HepG2 (cell line): Measurements from ENCODE around the gene EIF3B. TPM values are rescaled to one million over a fixed set of nuclear protein-coding genes. Genes with fewer than 3 reads are reported as not detected.
A peak's percentile ranks its signal among the peaks of the same experiment; 100 is the strongest.

Source experiments
- ATF7 ChIP-seq, 2 experiments: fragments of 450-650 bp in 1 of 2; sonication (generic) in 1 of 2; formaldehyde crosslinking in 1 of 2; IDR thresholded peaks; 2 replicates each; pipeline versions ENCODE4 v1.4.0 to v1.6.1; 2016 to 2020; ENCODE audit warnings: antibody characterized with exemption in 1 of 2, mild to moderate bottlenecking in 1 of 2, missing genetic modification reagents in 1 of 2
- BCL6 ChIP-seq: IDR thresholded peaks from 2 replicates; pipeline ENCODE4 v1.6.1; 2016; ENCODE audit warnings: missing genetic modification reagents, missing compliant biosample characterization
- CHCHD3 ChIP-seq: sonication (generic); formaldehyde crosslinking; IDR thresholded peaks from 2 replicates; pipeline ENCODE4 v1.8.0; 2022; ENCODE audit warnings: mild to moderate bottlenecking, missing genetic modification reagents, moderate library complexity
- FIP1L1 ChIP-seq: fragments of 200-400 bp; formaldehyde crosslinking; IDR thresholded peaks from 2 replicates; pipeline ENCODE4 v1.6.1; 2018; ENCODE audit warnings: low read depth, mild to moderate bottlenecking, low read length, moderate library complexity, borderline replicate concordance; ENCODE audit not compliant: insufficient read depth
- KLF16 ChIP-seq, 2 experiments: sonication (generic) in 1 of 2; formaldehyde crosslinking in 1 of 2; IDR thresholded peaks; 2 replicates each; pipeline versions ENCODE4 v1.6.1 to v1.8.0; 2016 to 2023; ENCODE audit warnings: missing genetic modification reagents in 2 of 2, missing compliant biosample characterization in 1 of 2
- LCORL ChIP-seq, 2 experiments: fragments of 450-650 bp in 1 of 2; sonication (generic) in 1 of 2; formaldehyde crosslinking in 1 of 2; IDR thresholded peaks; 2 replicates each; pipeline versions ENCODE4 v1.5.0 to v1.6.1; 2017 to 2020; ENCODE audit warnings: antibody characterized with exemption in 1 of 2, missing genetic modification reagents in 1 of 2
- MLX ChIP-seq: IDR thresholded peaks from 2 replicates; pipeline ENCODE4 v1.6.1; 2016
- MTF2 ChIP-seq: sonication (generic); formaldehyde crosslinking; IDR thresholded peaks from 2 replicates; pipeline ENCODE4 v1.5.0; 2020; ENCODE audit warnings: missing genetic modification reagents, borderline replicate concordance
- RARA ChIP-seq: IDR thresholded peaks from 2 replicates; pipeline ENCODE4 v1.6.1; 2016; ENCODE audit warnings: missing genetic modification reagents, missing compliant biosample characterization
- RFX5 ChIP-seq: IDR thresholded peaks from 2 replicates; pipeline ENCODE4 v1.6.1; 2011; ENCODE audit warnings: low read depth, low read length, improper control_type of control experiment
- XRCC5 ChIP-seq: fragments of 200-400 bp; formaldehyde crosslinking; optimal IDR thresholded peaks from 2 replicates; pipeline ENCODE3; 2017; ENCODE audit warnings: mild to moderate bottlenecking, low read length
- ZBTB25 ChIP-seq: IDR thresholded peaks from 2 replicates; pipeline ENCODE4 v1.6.1; 2018; ENCODE audit warnings: missing genetic modification reagents
- ZEB1 ChIP-seq: IDR thresholded peaks from 2 replicates; pipeline ENCODE4 v1.6.1; 2012; ENCODE audit warnings: mild to moderate bottlenecking, low read depth, inconsistent platforms; ENCODE audit not compliant: insufficient replicate concordance
- ZNF10 ChIP-seq: sonication (generic); formaldehyde crosslinking; IDR thresholded peaks from 2 replicates; pipeline ENCODE4 v1.4.0; 2020; ENCODE audit warnings: mild to moderate bottlenecking, low read depth, missing genetic modification reagents, borderline replicate concordance
- ZNF205 ChIP-seq: IDR thresholded peaks from 2 replicates; pipeline ENCODE4 v1.6.1; 2018; ENCODE audit warnings: missing biosample characterization, missing genetic modification reagents
- ZNF232 ChIP-seq: sonication (generic); formaldehyde crosslinking; IDR thresholded peaks from 2 replicates; pipeline ENCODE4 v1.4.0; 2020; ENCODE audit warnings: missing genetic modification reagents, borderline replicate concordance
- ZNF260 ChIP-seq: sonication (generic); formaldehyde crosslinking; IDR thresholded peaks from 2 replicates; pipeline ENCODE4 v1.4.0; 2020; ENCODE audit warnings: missing genetic modification reagents, low read depth, mild to moderate bottlenecking, borderline replicate concordance
- ZNF292 ChIP-seq: sonication (generic); formaldehyde crosslinking; IDR thresholded peaks from 2 replicates; pipeline ENCODE4 v1.8.1; 2022; ENCODE audit warnings: mild to moderate bottlenecking, low read depth, missing genetic modification reagents, borderline replicate concordance
- ZNF30 ChIP-seq: sonication (generic); formaldehyde crosslinking; IDR thresholded peaks from 2 replicates; pipeline ENCODE4 v1.5.0; 2020; ENCODE audit warnings: mild to moderate bottlenecking, missing genetic modification reagents
- ZNF335 ChIP-seq: sonication (generic); formaldehyde crosslinking; IDR thresholded peaks from 2 replicates; pipeline ENCODE4 v1.4.0; 2020; ENCODE audit warnings: missing genetic modification reagents
- ZNF382 ChIP-seq: sonication (generic); formaldehyde crosslinking; IDR thresholded peaks from 2 replicates; pipeline ENCODE4 v1.5.0; 2020; ENCODE audit warnings: missing genetic modification reagents, mild to moderate bottlenecking, borderline replicate concordance
- ZNF501 ChIP-seq: sonication (generic); formaldehyde crosslinking; IDR thresholded peaks from 2 replicates; pipeline ENCODE4 v1.5.1; 2020; ENCODE audit warnings: mild to moderate bottlenecking, moderate library complexity, missing genetic modification reagents
- ZNF558 ChIP-seq: sonication (generic); formaldehyde crosslinking; IDR thresholded peaks from 2 replicates; pipeline ENCODE4 v1.9.0; 2022; ENCODE audit warnings: mild to moderate bottlenecking, missing genetic modification reagents, borderline replicate concordance
- ZNF615 ChIP-seq: sonication (generic); formaldehyde crosslinking; IDR thresholded peaks from 2 replicates; pipeline ENCODE4 v1.5.0; 2020; ENCODE audit warnings: mild to moderate bottlenecking, missing genetic modification reagents, borderline replicate concordance
- ZNF761 ChIP-seq: sonication (generic); formaldehyde crosslinking; conservative IDR thresholded peaks from 2 replicates; pipeline ENCODE4 v1.4.0; 2020; ENCODE audit warnings: mild to moderate bottlenecking, missing genetic modification reagents
- polyA plus RNA-seq, 8 experiments: library from polyadenylated mRNA; depleted of rRNA in 3 of 8; stranded (reverse) in 7 of 8; unstranded in 1 of 8; fragments of >200 nt; fragmentation: Illumina TruSeq in 4 of 8; extraction: Trizol in 4 of 8; gene quantifications; 2 replicates each; pipeline versions ENCODE4 v1.2.1 to v1.2.3, GENCODE V29; 2011 to 2016; ENCODE audit warnings: low read depth in 4 of 8, missing spikeins in 1 of 8, mixed read lengths in 1 of 8; ENCODE audit not compliant: insufficient read depth in 1 of 8
- total RNA-seq, 5 experiments: library from RNA; depleted of rRNA; stranded (reverse); fragments of >200 nt; fragmentation: Illumina TruSeq; extraction: Trizol; gene quantifications; 2 replicates each; pipeline ENCODE4 v1.2.3, GENCODE V29; 2016; ENCODE audit warnings: low read depth in 1 of 5
- TF ChIP-seq, protein P1 (sequence below): sonication (generic); formaldehyde crosslinking; IDR thresholded peaks from 2 replicates; pipeline ENCODE4 v1.8.0; 2022; ENCODE audit warnings: missing genetic modification reagents, mild to moderate bottlenecking, inconsistent platforms, borderline replicate concordance
- TF ChIP-seq, protein P2 (sequence below): sonication (generic); formaldehyde crosslinking; IDR thresholded peaks from 2 replicates; pipeline ENCODE4 v1.4.0; 2020; ENCODE audit warnings: mild to moderate bottlenecking, missing genetic modification reagents
- TF ChIP-seq, protein P3 (sequence below): sonication (generic); formaldehyde crosslinking; IDR thresholded peaks from 2 replicates; pipeline ENCODE4 v1.4.0; 2020; ENCODE audit warnings: mild to moderate bottlenecking, missing genetic modification reagents

Gene EIF3B
- total and polyA plus RNA-seq, 2 of the 13 experiments (the other 11 are each of a cell fraction or from before 2014, with no cell fraction given) = 92.2 to 241 TPM

DNA sequence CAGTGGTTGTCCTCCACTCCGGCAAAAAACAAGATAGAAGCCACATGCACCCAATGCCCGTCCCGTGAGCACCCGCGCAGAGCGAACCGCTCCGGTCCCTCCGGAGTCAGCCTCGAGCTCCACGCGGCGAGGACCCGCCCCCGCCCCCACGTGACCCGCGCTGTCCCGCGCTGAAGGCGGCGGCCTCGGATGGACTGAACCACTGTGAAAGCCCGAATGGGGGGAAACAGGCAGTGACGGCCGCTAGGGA, 766 bp upstream of the EIF3B start (continued):
- TF ChIP-seq, protein P1, sequence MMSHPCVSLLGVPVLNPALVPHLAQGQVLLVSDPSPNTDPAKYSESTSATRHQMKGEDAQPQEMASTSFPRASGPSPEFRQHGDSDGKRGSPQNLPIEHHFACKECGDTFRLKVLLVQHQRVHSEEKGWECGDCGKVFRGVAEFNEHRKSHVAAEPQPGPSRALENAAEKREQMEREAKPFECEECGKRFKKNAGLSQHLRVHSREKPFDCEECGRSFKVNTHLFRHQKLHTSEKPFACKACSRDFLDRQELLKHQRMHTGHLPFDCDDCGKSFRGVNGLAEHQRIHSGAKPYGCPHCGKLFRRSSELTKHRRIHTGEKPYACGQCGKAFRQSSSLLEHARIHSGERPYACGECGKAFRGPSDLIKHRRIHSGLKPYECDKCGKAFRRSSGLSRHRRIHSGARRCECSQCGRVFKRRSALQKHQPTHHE (CRISPR knock-in tag) = no peak; the same call in 1 of the 2 replicates
- TF ChIP-seq FIP1L1 = no peak
- TF ChIP-seq ZNF205 (CRISPR knock-in tag) = peak; percentile 75
- peak; percentile 69 for TF ChIP-seq ZNF232 (CRISPR knock-in tag)
- TF ChIP-seq ZNF558 = peak; percentile 97; the same call in 1 of the 2 replicates
- TF ChIP-seq ZNF382 (CRISPR knock-in tag) = no peak
- peak; percentile 92; the same call in 1 of the 2 replicates for TF ChIP-seq CHCHD3 (CRISPR knock-in tag)
- TF ChIP-seq, protein P2, sequence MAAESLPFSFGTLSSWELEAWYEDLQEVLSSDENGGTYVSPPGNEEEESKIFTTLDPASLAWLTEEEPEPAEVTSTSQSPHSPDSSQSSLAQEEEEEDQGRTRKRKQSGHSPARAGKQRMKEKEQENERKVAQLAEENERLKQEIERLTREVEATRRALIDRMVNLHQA (CRISPR knock-in tag) = 0 out of 2 replicates have a peak, but pooled peaks have one; percentile 45
- no peak for TF ChIP-seq ZNF10 (CRISPR knock-in tag)
- TF ChIP-seq ATF7 (IDR thresholded peaks at IDR 0.05) = no peak
- TF ChIP-seq ATF7 (CRISPR knock-in tag; IDR thresholded peaks at IDR 0.05) = peak; percentile 66; the same call in 1 of the 2 replicates
- TF ChIP-seq ZNF260 (CRISPR knock-in tag) = no peak
- 0 out of 2 replicates have a peak, but pooled peaks have one; percentile 50 for TF ChIP-seq ZNF761 (CRISPR knock-in tag)
- TF ChIP-seq, protein P3, sequence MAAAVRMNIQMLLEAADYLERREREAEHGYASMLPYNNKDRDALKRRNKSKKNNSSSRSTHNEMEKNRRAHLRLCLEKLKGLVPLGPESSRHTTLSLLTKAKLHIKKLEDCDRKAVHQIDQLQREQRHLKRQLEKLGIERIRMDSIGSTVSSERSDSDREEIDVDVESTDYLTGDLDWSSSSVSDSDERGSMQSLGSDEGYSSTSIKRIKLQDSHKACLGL (CRISPR knock-in tag) = peak; percentile 92
- TF ChIP-seq RFX5 = no peak
- peak; percentile 81 to 91; a peak in 3 of 4 replicates for TF ChIP-seq KLF16 (CRISPR knock-in tag; IDR thresholded peaks at IDR 0.05)
- peak; percentile 11 for TF ChIP-seq XRCC5
- no peak for TF ChIP-seq ZNF292 (CRISPR knock-in tag)
- TF ChIP-seq LCORL (IDR thresholded peaks at IDR 0.05) = no peak
- peak; percentile 37; the same call in 1 of the 2 replicates for TF ChIP-seq LCORL (CRISPR knock-in tag; IDR thresholded peaks at IDR 0.05)
- TF ChIP-seq MTF2 (CRISPR knock-in tag) = no peak
- peak; percentile 79; the same call in 1 of the 2 replicates for TF ChIP-seq ZNF30 (CRISPR knock-in tag)
- no peak for TF ChIP-seq ZNF615 (CRISPR knock-in tag)
- TF ChIP-seq ZNF335 (CRISPR knock-in tag) = peak; percentile 71
- TF ChIP-seq ZNF501 (CRISPR knock-in tag) = 0 out of 2 replicates have a peak, but pooled peaks have one; percentile 94
- no peak for TF ChIP-seq RARA (CRISPR knock-in tag)
- TF ChIP-seq ZBTB25 (CRISPR knock-in tag) = peak; percentile 49; the same call in 1 of the 2 replicates
- no peak for TF ChIP-seq BCL6 (CRISPR knock-in tag)
- 0 out of 2 replicates have a peak, but pooled peaks have one; percentile 24 for TF ChIP-seq MLX
- TF ChIP-seq ZEB1 = no peak
